Mesodermal cell (in vitro differentiated cells): ENCODE data around the gene PRKAA1.
"Not testable (repeated sequence)": the region's sequence is repeated elsewhere in the genome, so short reads cannot be mapped to it uniquely, and the experiment has no call there.

Experiments used
- H3K27ac ChIP-seq: 2 replicates; pipeline ENCODE4 v1.7.0; 2013; ENCODE audit warnings: mild to moderate bottlenecking, low read depth, low read length, moderate library complexity; ENCODE audit not compliant: severe bottlenecking
- H3K36me3 ChIP-seq: 2 replicates; pipeline ENCODE4 v1.7.1; 2013; ENCODE audit warnings: mild to moderate bottlenecking, low read length, moderate library complexity; ENCODE audit not compliant: control insufficient read depth, insufficient read depth
- H3K4me1 ChIP-seq: one replicate; pipeline ENCODE4 v1.7.1; 2013; ENCODE audit warnings: mild to moderate bottlenecking, low read length; ENCODE audit not compliant: insufficient read depth, control insufficient read depth, poor library complexity, severe bottlenecking
- H3K4me3 ChIP-seq: 2 replicates; pipeline ENCODE4 v1.7.0; 2013; ENCODE audit warnings: low read length, control low read depth, mild to moderate bottlenecking; ENCODE audit not compliant: insufficient read depth, poor library complexity, severe bottlenecking; ENCODE audit errors: extremely low read depth
- H3K9me3 ChIP-seq: 2 replicates; pipeline ENCODE4 v1.7.1; 2013; ENCODE audit warnings: mild to moderate bottlenecking, low read length, moderate library complexity; ENCODE audit not compliant: control insufficient read depth
- WGBS, 2 experiments: methylation state at CpG; one replicate each; pipeline ENCODE4 v1.1.5; 2013; ENCODE audit warnings: missing lambda C conversion rate in 2 of 2; ENCODE audit not compliant: insufficient coverage in 2 of 2; 5-methylcytosine and 5-hydroxymethylcytosine counted together

The PRKAA1 gene

GRCh38 chr5:40717281-40717680 lies 80.9 kb downstream of the PRKAA1 start:
- no peak overlapping the region for H3K4me3 ChIP-seq
- H3K9me3 ChIP-seq, result peaks cover 2% of the 10 kb centered on the region
- H3K27ac ChIP-seq, result no peak overlapping the region
- H3K36me3 ChIP-seq, result peaks cover 24% of the 10 kb centered on the region
- H3K4me1 ChIP-seq, result no peaks in the 10 kb centered on the region

GRCh38 chr5:40716590-40716989 lies 81.6 kb downstream of the PRKAA1 start:
- H3K4me1 ChIP-seq, result no peaks in the 10 kb centered on the region
- H3K9me3 ChIP-seq, result no peaks in the 10 kb centered on the region
- H3K4me3 ChIP-seq, result no peak overlapping the region
- H3K36me3 ChIP-seq, result peaks cover 24% of the 10 kb centered on the region
- WGBS, 2 experiments, result 100% methylated on average over 1 of the region's 2 CpGs; no CpG with 5 or more reads in 1 of the 2 experiments
- H3K27ac ChIP-seq, result no peak overlapping the region

- Histone ChIP-seq H3K9me3 (no peaks in the 10 kb centered on the region), H3K4me3 (no peak overlapping the region), H3K36me3 (peaks cover 20% of the 10 kb centered on the region), H3K27ac (no peak overlapping the region), H3K4me1 (no peaks in the 10 kb centered on the region)
- WGBS, 2 experiments, result 46 to 50% methylated on average over 2 of the region's 2 CpGs
These were observed 82.2 kb downstream of the PRKAA1 start for GRCh38 chr5:40716000-40716399.

GRCh38 chr5:40714001-40714400 lies 84.2 kb downstream of the PRKAA1 start:
- H3K4me1 ChIP-seq, result no peaks in the 10 kb centered on the region
- no peak overlapping the region for H3K4me3 ChIP-seq
- peaks cover 11% of the 10 kb centered on the region for H3K36me3 ChIP-seq
- H3K9me3 ChIP-seq, result no peaks in the 10 kb centered on the region
- no peak overlapping the region for H3K27ac ChIP-seq

GRCh38 chr5:40710575-40710974 lies 87.6 kb downstream of the PRKAA1 start:
- not testable (repeated sequence) for H3K4me3 ChIP-seq, H3K9me3 ChIP-seq, H3K36me3 ChIP-seq, H3K27ac ChIP-seq, H3K4me1 ChIP-seq
